ENCODE measurements around the gene NFIC.
"Not testable (repeated sequence)": the region's sequence is repeated elsewhere in the genome, so short reads cannot be mapped to it uniquely, and the experiment has no call there.

Gene NFIC

DNA sequence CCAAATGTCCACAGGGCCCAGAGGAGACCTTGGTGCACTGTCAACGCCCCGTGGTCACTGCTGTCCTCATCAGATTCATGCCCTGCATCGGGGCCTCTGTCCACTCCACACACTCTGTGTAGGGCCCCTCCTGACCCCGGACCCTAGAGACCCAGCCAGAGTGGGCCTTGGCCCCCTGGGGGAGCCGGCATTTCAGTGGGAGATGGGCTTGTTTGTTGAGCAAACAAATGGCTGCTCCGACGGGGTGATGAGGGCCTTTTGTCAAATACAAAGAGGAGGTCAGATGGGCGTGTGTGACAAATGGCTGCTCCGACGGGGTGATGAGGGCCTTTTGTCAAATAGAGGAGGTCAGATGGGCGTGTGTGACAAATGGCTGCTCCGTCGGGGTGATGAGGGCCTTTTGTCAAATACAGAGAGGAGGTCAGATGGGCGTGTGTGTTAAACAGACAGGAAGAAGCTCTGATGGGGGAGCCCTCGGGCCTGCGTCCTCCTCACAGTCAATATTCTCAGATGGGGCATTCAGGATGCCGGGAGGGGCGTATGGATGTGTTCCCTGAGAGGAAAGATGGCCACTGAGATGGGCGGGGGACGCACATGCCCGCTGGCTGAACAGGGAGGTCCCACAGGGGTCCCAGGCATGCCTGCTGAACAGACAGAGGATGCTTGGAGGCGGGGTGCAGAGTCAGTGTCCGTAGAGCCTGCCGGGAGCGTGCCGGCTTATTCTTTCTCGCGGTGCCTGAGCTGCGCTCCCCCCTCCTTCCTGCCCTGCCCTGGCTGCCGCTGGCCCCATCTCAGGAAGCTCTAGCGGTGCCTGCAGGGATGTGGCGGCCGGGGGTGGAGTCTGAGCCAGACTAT, 77.7 kb downstream of the NFIC start:
- peak overlapping the region; percentile 20 to 74 for H3K27ac ChIP-seq
- peak overlapping the region; percentile 13 for H3K4me3 ChIP-seq
- TF ChIP-seq, protein P1, sequence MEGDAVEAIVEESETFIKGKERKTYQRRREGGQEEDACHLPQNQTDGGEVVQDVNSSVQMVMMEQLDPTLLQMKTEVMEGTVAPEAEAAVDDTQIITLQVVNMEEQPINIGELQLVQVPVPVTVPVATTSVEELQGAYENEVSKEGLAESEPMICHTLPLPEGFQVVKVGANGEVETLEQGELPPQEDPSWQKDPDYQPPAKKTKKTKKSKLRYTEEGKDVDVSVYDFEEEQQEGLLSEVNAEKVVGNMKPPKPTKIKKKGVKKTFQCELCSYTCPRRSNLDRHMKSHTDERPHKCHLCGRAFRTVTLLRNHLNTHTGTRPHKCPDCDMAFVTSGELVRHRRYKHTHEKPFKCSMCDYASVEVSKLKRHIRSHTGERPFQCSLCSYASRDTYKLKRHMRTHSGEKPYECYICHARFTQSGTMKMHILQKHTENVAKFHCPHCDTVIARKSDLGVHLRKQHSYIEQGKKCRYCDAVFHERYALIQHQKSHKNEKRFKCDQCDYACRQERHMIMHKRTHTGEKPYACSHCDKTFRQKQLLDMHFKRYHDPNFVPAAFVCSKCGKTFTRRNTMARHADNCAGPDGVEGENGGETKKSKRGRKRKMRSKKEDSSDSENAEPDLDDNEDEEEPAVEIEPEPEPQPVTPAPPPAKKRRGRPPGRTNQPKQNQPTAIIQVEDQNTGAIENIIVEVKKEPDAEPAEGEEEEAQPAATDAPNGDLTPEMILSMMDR (IDR thresholded peaks at IDR 0.05), result no peak
- DNase-seq (ENCODE audit: low spot score), result no peak

DNA sequence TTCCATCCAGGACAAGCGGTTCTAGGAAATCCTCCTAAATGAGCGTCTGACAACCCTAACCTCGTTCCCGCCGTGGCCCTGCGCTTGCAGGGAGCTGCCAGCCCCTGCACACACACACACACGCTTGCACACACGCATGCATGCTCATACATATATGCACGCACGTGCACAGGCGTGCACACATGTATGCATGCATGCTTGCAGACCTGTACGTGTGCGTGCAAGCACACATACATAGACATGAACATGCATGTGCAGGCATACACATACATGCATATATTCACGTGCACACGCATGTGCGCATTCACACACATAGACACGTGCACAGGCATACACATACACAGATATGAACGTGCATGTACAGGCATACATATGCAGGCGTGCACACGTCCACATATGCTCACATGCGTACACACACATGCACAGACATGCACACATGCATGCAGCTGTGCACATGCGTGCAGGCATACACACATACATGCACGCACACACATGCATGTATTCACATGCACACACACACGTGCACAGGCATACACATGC, 78.4 kb downstream of the NFIC start:
- no peak for DNase-seq (ENCODE audit: low spot score)
- Histone ChIP-seq H3K4me3 (peak overlapping the region; percentile 13), H3K27ac (peak overlapping the region in 1 of 2 donors; percentile 74)

DNA sequence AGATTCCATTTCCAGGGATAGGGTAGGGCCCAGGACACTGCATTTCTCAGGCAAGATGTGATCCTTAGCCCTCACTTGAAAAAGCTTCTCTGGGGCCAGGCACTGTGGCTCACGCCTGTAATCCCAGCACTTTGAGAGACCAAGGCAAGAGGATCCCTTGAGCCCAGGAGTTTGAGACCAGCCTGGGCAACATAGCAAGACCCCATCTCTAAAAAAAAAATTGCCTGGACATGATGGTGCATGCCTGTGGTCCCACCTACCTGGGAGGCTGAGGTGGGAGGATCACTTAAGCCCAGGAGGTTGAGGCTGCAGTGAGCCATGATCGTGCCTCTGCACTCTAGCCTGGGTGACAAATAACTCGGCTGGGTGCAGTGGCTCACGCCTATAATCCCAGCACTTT, 80.3 kb downstream of the NFIC start:
- H3K4me3 ChIP-seq; H3K27ac ChIP-seq; DNase-seq (ENCODE audit: low spot score): not testable (repeated sequence)

More for the DNA sequence above, 78.4 kb downstream of the NFIC start:
- TF ChIP-seq, protein P1 (IDR thresholded peaks at IDR 0.05), result no peak

DNA sequence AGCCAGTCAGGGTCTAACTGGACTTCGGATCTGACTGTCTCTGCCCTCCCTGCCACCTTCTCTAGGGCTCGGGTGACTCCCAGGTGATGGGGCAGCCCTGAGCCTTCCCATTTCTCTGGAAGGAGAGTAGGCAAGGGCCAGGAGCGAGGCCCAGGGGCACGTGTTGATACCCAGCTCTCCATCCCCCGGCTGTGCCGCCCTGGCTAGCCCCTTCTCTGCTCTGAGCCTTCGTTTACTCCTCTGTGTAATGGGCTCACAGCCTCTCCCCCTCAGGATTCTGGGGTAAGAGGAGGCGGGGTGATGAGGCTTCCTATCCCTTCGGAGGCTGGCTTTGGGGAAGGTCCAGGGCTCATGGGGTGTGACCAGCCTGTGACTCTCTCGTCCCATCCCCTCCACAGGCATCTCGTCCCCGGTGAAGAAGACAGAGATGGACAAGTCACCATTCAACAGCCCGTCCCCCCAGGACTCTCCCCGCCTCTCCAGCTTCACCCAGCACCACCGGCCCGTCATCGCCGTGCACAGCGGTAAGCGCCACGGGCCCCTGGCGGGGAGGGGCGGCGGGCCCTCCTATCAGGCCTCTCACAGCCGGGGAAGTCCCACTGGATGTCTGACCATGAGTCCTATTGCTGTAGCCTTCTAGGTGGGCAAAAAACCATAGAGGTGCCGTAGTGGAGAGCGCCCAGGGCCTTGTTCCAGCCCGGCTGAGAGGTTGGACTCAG, 82.4 kb downstream of the NFIC start:
- TF ChIP-seq, protein P1 (IDR thresholded peaks at IDR 0.05), result no peak
- no peak for DNase-seq (ENCODE audit: low spot score)
- no peak overlapping the region for H3K4me3 ChIP-seq
- H3K27ac ChIP-seq, result peak overlapping the region; percentile 64 to 91

DNA sequence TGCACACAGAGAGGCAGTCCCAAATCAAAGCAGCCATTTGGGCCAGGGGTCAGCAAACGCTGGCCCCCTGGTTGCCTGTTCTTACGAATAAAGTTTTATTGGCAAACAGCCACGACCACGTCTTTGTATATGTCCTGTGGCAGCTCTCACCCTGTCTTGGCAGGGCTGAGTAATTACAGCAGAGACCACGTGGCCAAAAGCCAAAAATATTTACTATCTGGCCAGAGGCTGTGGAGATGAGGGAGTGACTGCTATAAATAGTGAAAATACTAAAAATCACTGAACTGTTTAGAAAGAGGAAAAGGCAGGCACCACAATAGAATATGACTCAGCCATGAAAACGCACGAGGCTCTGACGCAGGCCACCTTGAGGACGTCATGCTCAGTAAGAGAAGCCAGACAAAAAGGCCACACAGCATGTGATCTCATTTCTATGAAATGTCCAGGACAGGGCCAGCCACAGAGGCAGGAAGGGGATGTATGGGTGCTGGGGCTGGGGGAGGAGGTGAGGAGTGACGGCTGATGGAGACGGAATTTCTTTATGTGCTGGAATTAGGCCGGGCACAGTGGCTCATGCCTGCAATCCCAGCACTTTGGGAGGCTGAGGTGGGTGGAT, 84.5 kb downstream of the NFIC start:
- Histone ChIP-seq H3K4me3 (no peak overlapping the region), H3K27ac (peak overlapping the region; percentile 91 to 93)
- DNase-seq (ENCODE audit: low spot score), result peak; percentile 97
- TF ChIP-seq, protein P1 (IDR thresholded peaks at IDR 0.05), result no peak

DNA sequence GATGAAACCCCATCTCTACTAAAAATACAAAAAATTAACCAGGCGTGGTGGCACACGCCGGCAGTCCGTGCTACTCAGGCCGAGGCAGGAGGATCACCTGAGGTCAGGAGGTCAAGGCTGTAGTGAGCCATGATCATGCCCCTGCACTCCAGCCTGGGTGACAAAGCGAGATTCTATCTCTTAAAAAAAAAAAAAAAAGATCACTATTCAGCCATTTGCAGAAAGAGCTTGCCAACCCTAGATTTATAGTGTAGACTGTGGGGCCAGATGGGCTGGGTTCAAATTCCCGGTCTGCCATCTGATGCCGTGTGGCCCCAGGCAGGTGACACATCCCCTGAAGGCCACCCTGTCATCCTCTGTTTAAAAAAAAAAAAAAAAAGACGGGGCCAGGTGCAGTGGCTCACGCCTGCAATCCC, 85.1 kb downstream of the NFIC start:
- peak overlapping the region; percentile 91 to 93 for H3K27ac ChIP-seq
- TF ChIP-seq, protein P1 (IDR thresholded peaks at IDR 0.05), result no peak
- no peak for DNase-seq (ENCODE audit: low spot score)
- H3K4me3 ChIP-seq, result no peak overlapping the region
